Testis (tissue), 2 donors: ENCODE measurements around the gene SLTM.

Experiments used
- POLR2A ChIP-seq: fragments of 450-650 bp; IDR thresholded peaks from one replicate; pipeline ENCODE4 v1.6.1; 2017; ENCODE audit warnings: antibody characterized with exemption, mild to moderate bottlenecking, moderate library complexity
- TF ChIP-seq, protein P1 (sequence below), 3 experiments: fragments of 450-650 bp in 2 of 3; fragments of 200-600 bp in 1 of 3; sonication (generic) in 1 of 3; IDR thresholded peaks; one replicate each; pipeline ENCODE4 v1.5.1; 2016 to 2019; ENCODE audit warnings: antibody characterized with exemption in 3 of 3, mild to moderate bottlenecking in 2 of 3, moderate library complexity in 1 of 3

DNA sequence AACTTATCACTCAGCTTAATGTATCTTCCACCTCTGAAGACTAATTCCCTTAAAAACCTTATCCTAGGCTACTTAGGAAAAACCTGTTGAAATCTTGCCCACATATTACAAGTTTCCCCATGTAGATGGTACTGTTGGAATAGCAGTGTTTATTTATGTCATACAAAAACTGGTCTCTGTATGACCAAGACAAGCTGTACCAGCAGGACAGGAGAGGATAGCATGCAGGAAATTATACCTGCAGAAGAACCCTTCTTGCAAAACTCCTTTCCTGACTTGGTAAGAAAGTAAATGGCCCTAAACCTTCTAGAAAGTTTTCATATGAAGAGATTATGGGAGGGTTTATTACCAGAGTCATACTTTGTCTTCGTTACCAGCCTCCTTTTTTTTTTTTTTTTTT lies 28.7 kb upstream of the SLTM start:
- TF ChIP-seq, protein P1, sequence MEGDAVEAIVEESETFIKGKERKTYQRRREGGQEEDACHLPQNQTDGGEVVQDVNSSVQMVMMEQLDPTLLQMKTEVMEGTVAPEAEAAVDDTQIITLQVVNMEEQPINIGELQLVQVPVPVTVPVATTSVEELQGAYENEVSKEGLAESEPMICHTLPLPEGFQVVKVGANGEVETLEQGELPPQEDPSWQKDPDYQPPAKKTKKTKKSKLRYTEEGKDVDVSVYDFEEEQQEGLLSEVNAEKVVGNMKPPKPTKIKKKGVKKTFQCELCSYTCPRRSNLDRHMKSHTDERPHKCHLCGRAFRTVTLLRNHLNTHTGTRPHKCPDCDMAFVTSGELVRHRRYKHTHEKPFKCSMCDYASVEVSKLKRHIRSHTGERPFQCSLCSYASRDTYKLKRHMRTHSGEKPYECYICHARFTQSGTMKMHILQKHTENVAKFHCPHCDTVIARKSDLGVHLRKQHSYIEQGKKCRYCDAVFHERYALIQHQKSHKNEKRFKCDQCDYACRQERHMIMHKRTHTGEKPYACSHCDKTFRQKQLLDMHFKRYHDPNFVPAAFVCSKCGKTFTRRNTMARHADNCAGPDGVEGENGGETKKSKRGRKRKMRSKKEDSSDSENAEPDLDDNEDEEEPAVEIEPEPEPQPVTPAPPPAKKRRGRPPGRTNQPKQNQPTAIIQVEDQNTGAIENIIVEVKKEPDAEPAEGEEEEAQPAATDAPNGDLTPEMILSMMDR (IDR thresholded peaks at IDR 0.05), result no peak
- TF ChIP-seq POLR2A, result no peak
